Measurements from ENCODE around the gene STARD5. TPM values are rescaled to one million over a fixed set of nuclear protein-coding genes. Genes with fewer than 3 reads are reported as not detected.
"Not testable (repeated sequence)": the region's sequence is repeated elsewhere in the genome, so short reads cannot be mapped to it uniquely, and the experiment has no call there.

Gene STARD5
- total and polyA plus RNA-seq, 8 donors = 3.8 to 6.6 (median 5.2) TPM

DNA sequence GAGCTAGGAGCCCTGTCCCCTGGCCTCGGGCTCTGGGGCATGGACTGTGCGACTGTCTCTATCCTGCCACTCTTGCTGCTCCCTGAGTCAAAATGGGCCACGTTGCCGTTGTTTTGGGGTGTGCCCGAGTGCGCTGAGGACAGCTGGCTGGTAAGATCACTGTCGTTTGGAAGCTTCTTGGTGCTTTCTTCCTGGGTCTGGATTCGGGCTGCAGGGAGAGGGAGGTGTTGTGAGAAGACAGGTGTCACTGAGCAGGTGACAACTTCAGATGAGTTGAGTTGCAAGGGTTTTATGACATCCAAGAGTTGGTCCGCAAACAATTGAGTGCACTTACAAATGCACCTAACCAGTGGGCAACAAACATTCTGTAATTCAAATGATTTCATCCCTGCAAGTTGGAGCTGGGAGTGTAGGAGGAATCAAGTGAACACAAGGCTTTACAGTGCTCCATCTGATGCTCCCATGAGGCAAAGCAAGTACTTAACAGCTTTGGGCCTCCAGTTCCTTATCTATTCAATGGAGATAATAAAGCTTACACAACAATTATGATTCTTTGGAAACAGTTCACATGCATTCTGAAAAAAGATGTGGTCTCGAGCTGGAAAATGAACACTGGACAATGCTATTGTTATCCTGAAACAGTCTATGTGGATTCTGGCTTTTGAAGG lies 11.0 kb upstream of the STARD5 start:
- DNase-seq (no peak), ATAC-seq (no peak)
- Histone ChIP-seq H3K27me3 (no peaks in the 10 kb centered on the region), H3K4me1 (peaks cover 9 to 11% of the 10 kb centered on the region in 2 donors), H3K27ac (no peak overlapping the region), H3K9me3 (no peaks in the 10 kb centered on the region), H3K4me3 (no peak overlapping the region), H3K36me3 (no peaks in the 10 kb centered on the region)
- intact Hi-C loops (cut with DNase I) = loop anchor here in 1 of 2 donors (5.0 kb wide), 1 partner anchor 58 kb away; no protein-coding TSS in a partner anchor
- TF ChIP-seq CTCF (IDR thresholded peaks at IDR 0.05) = no peak

GRCh38 chr15:81333363-81333762 lies 9.4 kb upstream of the STARD5 start:
- no peaks in the 10 kb centered on the region for H3K9me3 ChIP-seq
- no peak for TF ChIP-seq CTCF (IDR thresholded peaks at IDR 0.05)
- peaks cover 5 to 9% of the 10 kb centered on the region in 2 donors for H3K4me1 ChIP-seq
- H3K27ac ChIP-seq = no peak overlapping the region
- no peaks in the 10 kb centered on the region for H3K27me3 ChIP-seq
- DNase-seq (no peak), ATAC-seq (no peak)
- H3K36me3 ChIP-seq = no peaks in the 10 kb centered on the region
- intact Hi-C loops (cut with DNase I) = no loop called here
- H3K4me3 ChIP-seq = no peak overlapping the region

DNA sequence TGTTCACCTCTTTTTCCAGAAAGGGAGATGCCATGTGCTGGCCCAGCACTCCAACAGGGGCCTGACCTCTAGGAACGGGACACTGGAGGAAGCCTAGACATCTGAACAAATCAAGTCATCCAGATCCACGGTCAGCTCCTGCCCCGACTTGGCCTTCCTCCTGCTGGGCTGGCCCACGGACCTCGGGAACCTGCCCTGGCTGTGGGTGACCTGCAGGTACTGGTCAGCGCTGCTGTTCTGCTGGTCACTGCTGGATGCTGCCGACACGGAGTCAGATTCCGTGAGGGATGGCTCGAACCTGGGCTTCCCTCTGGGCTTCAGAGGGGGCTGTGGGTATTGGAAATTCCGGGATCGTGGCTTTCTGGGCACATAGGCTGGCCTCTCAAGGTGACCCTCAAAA lies 8.4 kb upstream of the STARD5 start:
- peaks cover 0 to 2% of the 10 kb centered on the region in 2 donors for H3K4me1 ChIP-seq
- TF ChIP-seq CTCF (IDR thresholded peaks at IDR 0.05) = no peak
- no peaks in the 10 kb centered on the region for H3K9me3 ChIP-seq
- no peak overlapping the region for H3K4me3 ChIP-seq
- DNase-seq = no peak
- no peak for ATAC-seq
- H3K27ac ChIP-seq = no peak overlapping the region
- H3K27me3 ChIP-seq = no peaks in the 10 kb centered on the region
- intact Hi-C loops (cut with DNase I) = no loop called here
- no peaks in the 10 kb centered on the region for H3K36me3 ChIP-seq

GRCh38 chr15:81331600-81331999 lies 7.7 kb upstream of the STARD5 start:
- no peaks in the 10 kb centered on the region for H3K9me3 ChIP-seq
- H3K4me1 ChIP-seq = peaks cover 0 to under 1% of the 10 kb centered on the region in 2 donors
- DNase-seq (no peak), ATAC-seq (no peak)
- H3K36me3 ChIP-seq = no peaks in the 10 kb centered on the region
- TF ChIP-seq CTCF (IDR thresholded peaks at IDR 0.05) = no peak
- intact Hi-C loops (cut with DNase I) = no loop called here
- no peaks in the 10 kb centered on the region for H3K27me3 ChIP-seq
- no peak overlapping the region for H3K4me3 ChIP-seq
- H3K27ac ChIP-seq = no peak overlapping the region

- H3K4me3 ChIP-seq; intact Hi-C loops (cut with DNase I); DNase-seq; H3K27ac ChIP-seq; H3K9me3 ChIP-seq; H3K4me1 ChIP-seq; H3K36me3 ChIP-seq; ATAC-seq; H3K27me3 ChIP-seq: not testable (repeated sequence)
Measured at GRCh38 chr15:81331141-81331540, 7.2 kb upstream of the STARD5 start.
